HepG2 (cell line): ENCODE results near the gene KL. TPM values are rescaled to one million over a fixed set of nuclear protein-coding genes. Genes with fewer than 3 reads are reported as not detected.

Experiments
- ATAC-seq: fragments of 200-7000 bp; cut with Tn5 transposase; 3 replicates; pipeline ENCODE4 v1.9.1; 2020; ENCODE audit warnings: mild to moderate bottlenecking, moderate library complexity
- BruUV-seq: library from RNA; stranded (reverse); fragments of 400-500 nt; replicated peaks from 2 replicates; lab custom pipeline; 2021; lab: Mats Ljungman, UMichigan
- CTCF ChIA-PET: fragments of 300-600 bp; formaldehyde crosslinking; extraction: SDS; loops from one replicate; lab custom pipeline; 2021; ENCODE audit warnings: low total read pairs, inconsistent platforms, low intra/inter-chr PET ratio; lab: Yijun Ruan, JAX
- POLR2A ChIA-PET: fragments of 350-600 bp; sonication (Branson Sonifier 250); formaldehyde crosslinking; loops from one replicate; lab custom pipeline; 2020; ENCODE audit warnings: antibody characterized with exemption, inconsistent platforms; lab: Yijun Ruan, JAX
- DNase-seq: peaks from one replicate; pipeline ENCODE4 v3.0.0-alpha.2; 2015; ENCODE audit warnings: low spot score
- FAIRE-seq: peaks from 3 replicates; lab custom pipeline; 2011; peaks lifted over from hg19 to GRCh38; lab: Jason Lieb, UNC
- H2AFZ ChIP-seq: one replicate; pipeline ENCODE4 v1.6.1; 2011; ENCODE audit warnings: low read length, inconsistent platforms
- H3K27ac ChIP-seq: fragments of 300-600 bp; 3 replicates; pipeline ENCODE4 v1.8.0; 2011; ENCODE audit warnings: mixed run types, mild to moderate bottlenecking, mixed read lengths, low read length, inconsistent platforms; ENCODE audit not compliant: insufficient read depth; ENCODE audit errors: extremely low read length
- H3K27me3 ChIP-seq, 2 experiments: fragments of 200-600 bp in 1 of 2; 2 replicates in 1 of 2; 3 replicates in 1 of 2; pipeline versions ENCODE4 v1.6.0 to v1.8.0; 2011; ENCODE audit warnings: low read length in 2 of 2, mild to moderate bottlenecking in 2 of 2, moderate library complexity in 2 of 2, inconsistent platforms in 1 of 2; ENCODE audit not compliant: insufficient read depth in 2 of 2, control insufficient read depth in 1 of 2
- H3K36me3 ChIP-seq, 2 experiments: fragments of 200-600 bp in 1 of 2; replicated peaks in 1 of 2; 2 replicates in 1 of 2; 3 replicates in 1 of 2; pipeline versions ENCODE4 v1.5.1 to v1.8.0; 2011; ENCODE audit warnings: low read length in 2 of 2, inconsistent platforms in 1 of 2; ENCODE audit not compliant: insufficient read depth in 2 of 2, control insufficient read depth in 1 of 2
- H3K4me1 ChIP-seq: 2 replicates; pipeline ENCODE4 v1.5.1; 2012; ENCODE audit warnings: low read length, inconsistent platforms; ENCODE audit not compliant: insufficient read depth
- H3K4me2 ChIP-seq: 2 replicates; pipeline ENCODE4 v1.6.0; 2011; ENCODE audit warnings: low read depth, low read length, inconsistent platforms
- H3K4me3 ChIP-seq, 3 experiments: fragments of 200-600 bp in 1 of 3; sonication (generic), shearing (Covaris generic) in 1 of 3; replicated peaks in 1 of 3; 2 replicates each; pipeline ENCODE4 v1.5.1; 2011 to 2016; ENCODE audit warnings: low read length in 3 of 3, inconsistent platforms in 2 of 3, low read depth in 2 of 3, mild to moderate bottlenecking in 2 of 3, control low read depth in 1 of 3, mixed read lengths in 1 of 3; ENCODE audit not compliant: insufficient read depth in 1 of 3
- H3K79me2 ChIP-seq: one replicate; pipeline ENCODE4 v1.6.1; 2011; ENCODE audit warnings: low read length, inconsistent platforms; ENCODE audit not compliant: insufficient read depth
- H3K9ac ChIP-seq: 2 replicates; pipeline ENCODE4 v1.6.0; 2011; ENCODE audit warnings: mild to moderate bottlenecking, low read depth, low read length, inconsistent platforms; ENCODE audit not compliant: insufficient read depth
- H3K9me3 ChIP-seq: 2 replicates; pipeline ENCODE4 v1.5.1; 2012; ENCODE audit warnings: mild to moderate bottlenecking, low read length
- H4K20me1 ChIP-seq: 2 replicates; pipeline ENCODE4 v1.6.0; 2011; ENCODE audit warnings: inconsistent platforms, mild to moderate bottlenecking, low read length, moderate library complexity; ENCODE audit not compliant: insufficient read depth
- ARNT2 ChIP-seq: sonication (generic); formaldehyde crosslinking; IDR thresholded peaks from 2 replicates; pipeline ENCODE4 v1.8.0; 2022; ENCODE audit warnings: mild to moderate bottlenecking, low read depth, missing genetic modification reagents, moderate library complexity
- BRF2 ChIP-seq: sonication (generic); formaldehyde crosslinking; IDR thresholded peaks from 2 replicates; pipeline ENCODE4 v1.8.1; 2022; ENCODE audit warnings: mild to moderate bottlenecking, missing genetic modification reagents
- ETV5 ChIP-seq: IDR thresholded peaks from 2 replicates; pipeline ENCODE4 v1.6.1; 2018; ENCODE audit warnings: missing biosample characterization, missing genetic modification reagents, inconsistent platforms, borderline replicate concordance
- FOSL2 ChIP-seq: sonication (generic); formaldehyde crosslinking; IDR thresholded peaks from 2 replicates; pipeline ENCODE4 v1.4.0; 2020; ENCODE audit warnings: missing genetic modification reagents
- FOXO4 ChIP-seq: sonication (generic); formaldehyde crosslinking; conservative IDR thresholded peaks from 2 replicates; pipeline ENCODE4 v1.8.1; 2023; ENCODE audit warnings: missing genetic modification reagents
- NCOA2 ChIP-seq: sonication (generic); formaldehyde crosslinking; IDR thresholded peaks from 2 replicates; pipeline ENCODE4 v1.8.0; 2022; ENCODE audit warnings: inconsistent platforms
- POLR2G ChIP-seq: fragments of 200-400 bp; formaldehyde crosslinking; IDR thresholded peaks from 2 replicates; pipeline ENCODE4 v1.6.1; 2018; ENCODE audit warnings: mild to moderate bottlenecking, low read depth, low read length, moderate library complexity
- SNAPC4 ChIP-seq: sonication (generic); formaldehyde crosslinking; IDR thresholded peaks from 2 replicates; pipeline ENCODE4 v1.4.0; 2020; ENCODE audit warnings: mild to moderate bottlenecking, missing genetic modification reagents
- U2AF2 ChIP-seq: fragments of 200-400 bp; formaldehyde crosslinking; IDR thresholded peaks from 2 replicates; pipeline ENCODE4 v1.6.1; 2017; ENCODE audit warnings: low read depth, mild to moderate bottlenecking, low read length
- ZNF652 ChIP-seq: IDR thresholded peaks from 2 replicates; pipeline ENCODE4 v1.6.1; 2016; ENCODE audit warnings: low read depth, borderline replicate concordance
- WGBS: methylation state at CpG from one replicate; pipeline ENCODE4 v1.1.6; 2017; ENCODE audit warnings: low lambda C conversion rate; 5-methylcytosine and 5-hydroxymethylcytosine counted together
- in situ Hi-C: cut with HindIII; loops from 2 replicates; pipeline ENCODE4 v1.10.0; 2017; ENCODE audit warnings: low pct_unique_long_range_greater_than_20kb; ENCODE audit not compliant: extremely low pct_ligation_motif_present
- intact Hi-C: fragments of 100-400 bp; cut with micrococcal nuclease; formaldehyde crosslinking; loops from one replicate; pipeline ENCODE4 v1.10.0; 2022; ENCODE audit not compliant: unreplicated experiment
- polyA plus RNA-seq, 8 experiments: library from polyadenylated mRNA; depleted of rRNA in 3 of 8; stranded (reverse) in 7 of 8; unstranded in 1 of 8; fragments of >200 nt; fragmentation: Illumina TruSeq in 4 of 8; extraction: Trizol in 4 of 8; gene quantifications; 2 replicates each; pipeline versions ENCODE4 v1.2.1 to v1.2.3, GENCODE V29; 2011 to 2016; ENCODE audit warnings: low read depth in 4 of 8, missing spikeins in 1 of 8, mixed read lengths in 1 of 8; ENCODE audit not compliant: insufficient read depth in 1 of 8
- total RNA-seq, 5 experiments: library from RNA; depleted of rRNA; stranded (reverse); fragments of >200 nt; fragmentation: Illumina TruSeq; extraction: Trizol; gene quantifications; 2 replicates each; pipeline ENCODE4 v1.2.3, GENCODE V29; 2016; ENCODE audit warnings: low read depth in 1 of 5
- TF ChIP-seq, protein P1 (sequence below): sonication (generic); formaldehyde crosslinking; IDR thresholded peaks from 2 replicates; pipeline ENCODE4 v1.8.0; 2022; ENCODE audit warnings: mild to moderate bottlenecking, missing genetic modification reagents, moderate library complexity

The KL gene
- total and polyA plus RNA-seq, 2 of the 13 experiments (the other 11 are each of a cell fraction or from before 2014, with no cell fraction given): not detected

DNA sequence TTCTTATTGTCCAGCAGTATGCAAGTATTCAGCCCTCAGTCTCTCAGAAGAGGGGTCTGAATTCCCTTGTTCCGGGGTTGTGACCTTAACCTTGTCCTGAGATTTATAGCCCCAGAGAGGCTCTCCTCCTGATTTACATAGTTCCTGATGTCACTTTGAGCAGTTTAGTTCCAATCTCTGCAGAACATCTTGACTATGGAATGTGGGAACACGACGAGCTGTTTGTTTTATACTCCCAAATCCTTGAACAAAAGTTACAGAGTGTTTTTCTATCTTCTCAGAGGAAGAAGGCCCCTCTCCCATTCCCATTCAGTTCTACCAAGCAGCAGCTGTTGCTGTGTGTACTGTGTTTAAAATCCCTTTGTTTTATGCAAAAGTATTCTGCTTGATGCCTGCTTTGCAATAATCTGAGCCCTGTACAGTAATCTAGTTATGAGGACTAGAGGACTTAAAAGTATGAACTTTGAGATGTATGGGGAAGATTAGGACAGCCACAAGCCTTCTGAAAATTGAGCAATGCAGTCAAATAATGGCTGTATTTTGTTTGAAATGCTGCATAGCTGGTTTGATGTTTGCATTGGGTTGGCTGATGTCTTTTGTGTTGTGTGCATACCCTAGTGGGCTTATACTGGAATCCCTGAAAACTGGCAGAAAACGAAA, 74.7 kb downstream of the KL start:
- H3K79me2 ChIP-seq: no peaks in the 10 kb centered on the region
- POLR2A ChIA-PET: interaction anchor here (1.0 kb wide), 2 partner anchors 35 to 77 kb away, joined by 3 read pairs; no protein-coding TSS in a partner anchor
- in situ Hi-C loops: no loop called here
- H2AFZ ChIP-seq: peak overlapping the region; percentile 33
- peak; percentile 98 for ATAC-seq
- peak overlapping the region; percentile 43 for H3K27ac ChIP-seq
- H4K20me1 ChIP-seq: no peaks in the 10 kb centered on the region
- peak; percentile 79 for FAIRE-seq
- H3K9me3 ChIP-seq: no peaks in the 10 kb centered on the region
- H3K9ac ChIP-seq: no peak overlapping the region
- H3K4me3 ChIP-seq: no peak overlapping the region
- H3K4me2 ChIP-seq: peak overlapping the region; percentile 50
- intact Hi-C loops: no loop called here
- H3K36me3 ChIP-seq: no peaks in the 10 kb centered on the region
- no TSS peak for BruUV-seq
- peaks cover 27% of the 10 kb centered on the region for H3K4me1 ChIP-seq
- DNase-seq: peak; percentile 89
- no peaks in the 10 kb centered on the region for H3K27me3 ChIP-seq
- CTCF ChIA-PET: no interaction called here
- 0% methylated on average over 4 of the region's 4 CpGs for WGBS
- TF ChIP-seq SNAPC4 (CRISPR knock-in tag): no peak
- TF ChIP-seq BRF2 (CRISPR knock-in tag): no peak
- no peak for TF ChIP-seq ARNT2 (CRISPR knock-in tag)
- TF ChIP-seq, protein P1, sequence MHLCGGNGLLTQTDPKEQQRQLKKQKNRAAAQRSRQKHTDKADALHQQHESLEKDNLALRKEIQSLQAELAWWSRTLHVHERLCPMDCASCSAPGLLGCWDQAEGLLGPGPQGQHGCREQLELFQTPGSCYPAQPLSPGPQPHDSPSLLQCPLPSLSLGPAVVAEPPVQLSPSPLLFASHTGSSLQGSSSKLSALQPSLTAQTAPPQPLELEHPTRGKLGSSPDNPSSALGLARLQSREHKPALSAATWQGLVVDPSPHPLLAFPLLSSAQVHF (CRISPR knock-in tag): no peak
- no peak for TF ChIP-seq POLR2G
- no peak for TF ChIP-seq U2AF2
- no peak for TF ChIP-seq ETV5 (CRISPR knock-in tag)
- peak; percentile 61; the same call in 1 of the 2 replicates for TF ChIP-seq NCOA2 (CRISPR knock-in tag)
- 0 out of 2 replicates have a peak, but pooled peaks have one; percentile 10 for TF ChIP-seq FOSL2 (CRISPR knock-in tag)
- TF ChIP-seq FOXO4: no peak
- no peak for TF ChIP-seq ZNF652 (CRISPR knock-in tag)
